Right atrium auricular region (tissue), 2 donors: ENCODE measurements around the gene SLIRP. TPM values are rescaled to one million over a fixed set of nuclear protein-coding genes. Genes with fewer than 3 reads are reported as not detected.
A peak's percentile ranks its signal among the peaks of the same experiment; 100 is the strongest.
"Not testable (repeated sequence)": the region's sequence is repeated elsewhere in the genome, so short reads cannot be mapped to it uniquely, and the experiment has no call there.

Experiments used
- DNase-seq: peaks from one replicate; pipeline ENCODE4 v3.0.0-alpha.2; 2019; ENCODE audit warnings: low spot score
- H3K27ac ChIP-seq, 2 donors: fragments of 200-600 bp; sonication (generic); 1 replicate in 1 of 2; 2 replicates in 1 of 2; pipeline ENCODE4 v1.5.1; 2016 to 2019
- H3K27me3 ChIP-seq, 2 donors: fragments of 200-600 bp; sonication (generic); one replicate each; pipeline versions ENCODE4 v1.5.1 to v1.6.0; 2017 to 2019
- H3K36me3 ChIP-seq: fragments of 200-600 bp; sonication (generic); one replicate; pipeline ENCODE4 v1.5.1; 2016
- H3K4me1 ChIP-seq, 2 donors: fragments of 200-600 bp; sonication (generic); one replicate each; pipeline versions ENCODE4 v1.5.1 to v1.6.0; 2017 to 2019
- H3K4me3 ChIP-seq, 2 donors: fragments of 200-600 bp; sonication (generic); 1 replicate in 1 of 2; 2 replicates in 1 of 2; pipeline ENCODE4 v1.5.1; 2017 to 2019; ENCODE audit warnings: mild to moderate bottlenecking in 1 of 2, moderate library complexity in 1 of 2
- H3K9me3 ChIP-seq, 2 donors: fragments of 200-600 bp; sonication (generic); one replicate each; pipeline ENCODE4 v1.5.1; 2019
- total RNA-seq, 2 donors: library from RNA; depleted of rRNA; stranded (reverse); fragments of >200 nt; gene quantifications; one replicate each; pipeline ENCODE4 v1.1.0, GENCODE V29; 2016
- TF ChIP-seq, protein P1 (sequence below), 2 donors: fragments of 200-600 bp; sonication (generic); IDR thresholded peaks; one replicate each; pipeline ENCODE4 v1.5.1; 2019; ENCODE audit warnings: antibody characterized with exemption in 2 of 2

SLIRP gene
- total RNA-seq, 2 donors from 2014 or later: 271 to 345 TPM

DNA sequence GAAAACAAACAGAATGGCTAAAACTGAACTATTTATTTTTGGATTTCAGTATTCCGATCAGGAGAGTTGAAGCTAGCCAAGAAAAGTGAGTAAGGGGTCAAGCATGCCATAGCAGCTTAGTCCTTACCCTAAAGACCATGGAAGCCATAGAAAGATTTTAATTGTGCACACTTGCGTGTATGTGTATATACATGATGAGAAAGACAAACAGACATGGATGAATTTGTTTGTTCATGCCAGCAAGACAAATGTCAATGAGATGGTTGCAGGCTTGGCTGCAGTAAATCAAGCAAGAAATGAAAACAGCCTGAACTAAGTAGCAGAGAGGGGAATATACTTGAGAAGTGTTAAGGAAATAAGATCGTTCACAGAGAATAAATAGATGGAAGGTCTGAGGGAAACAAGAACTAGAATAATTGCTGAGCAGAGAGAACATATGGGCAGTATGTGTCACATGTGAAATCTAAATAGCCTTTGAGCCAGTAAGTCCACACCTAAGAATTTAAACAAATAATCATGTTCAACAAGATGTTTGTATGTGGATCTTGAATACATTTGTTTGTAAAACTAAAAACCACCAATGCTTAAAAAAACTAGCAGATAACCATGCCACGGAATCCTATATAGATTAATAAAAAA lies 38.3 kb downstream of the SLIRP start:
- no peak for DNase-seq
- no peak overlapping the region for H3K27ac ChIP-seq
- H3K36me3 ChIP-seq: peaks cover 31% of the 10 kb centered on the region
- H3K4me1 ChIP-seq: no peaks in the 10 kb centered on the region
- H3K27me3 ChIP-seq: no peaks in the 10 kb centered on the region
- no peak overlapping the region for H3K4me3 ChIP-seq
- TF ChIP-seq, protein P1, sequence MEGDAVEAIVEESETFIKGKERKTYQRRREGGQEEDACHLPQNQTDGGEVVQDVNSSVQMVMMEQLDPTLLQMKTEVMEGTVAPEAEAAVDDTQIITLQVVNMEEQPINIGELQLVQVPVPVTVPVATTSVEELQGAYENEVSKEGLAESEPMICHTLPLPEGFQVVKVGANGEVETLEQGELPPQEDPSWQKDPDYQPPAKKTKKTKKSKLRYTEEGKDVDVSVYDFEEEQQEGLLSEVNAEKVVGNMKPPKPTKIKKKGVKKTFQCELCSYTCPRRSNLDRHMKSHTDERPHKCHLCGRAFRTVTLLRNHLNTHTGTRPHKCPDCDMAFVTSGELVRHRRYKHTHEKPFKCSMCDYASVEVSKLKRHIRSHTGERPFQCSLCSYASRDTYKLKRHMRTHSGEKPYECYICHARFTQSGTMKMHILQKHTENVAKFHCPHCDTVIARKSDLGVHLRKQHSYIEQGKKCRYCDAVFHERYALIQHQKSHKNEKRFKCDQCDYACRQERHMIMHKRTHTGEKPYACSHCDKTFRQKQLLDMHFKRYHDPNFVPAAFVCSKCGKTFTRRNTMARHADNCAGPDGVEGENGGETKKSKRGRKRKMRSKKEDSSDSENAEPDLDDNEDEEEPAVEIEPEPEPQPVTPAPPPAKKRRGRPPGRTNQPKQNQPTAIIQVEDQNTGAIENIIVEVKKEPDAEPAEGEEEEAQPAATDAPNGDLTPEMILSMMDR (IDR thresholded peaks at IDR 0.05): no peak
- no peaks in the 10 kb centered on the region for H3K9me3 ChIP-seq

DNA sequence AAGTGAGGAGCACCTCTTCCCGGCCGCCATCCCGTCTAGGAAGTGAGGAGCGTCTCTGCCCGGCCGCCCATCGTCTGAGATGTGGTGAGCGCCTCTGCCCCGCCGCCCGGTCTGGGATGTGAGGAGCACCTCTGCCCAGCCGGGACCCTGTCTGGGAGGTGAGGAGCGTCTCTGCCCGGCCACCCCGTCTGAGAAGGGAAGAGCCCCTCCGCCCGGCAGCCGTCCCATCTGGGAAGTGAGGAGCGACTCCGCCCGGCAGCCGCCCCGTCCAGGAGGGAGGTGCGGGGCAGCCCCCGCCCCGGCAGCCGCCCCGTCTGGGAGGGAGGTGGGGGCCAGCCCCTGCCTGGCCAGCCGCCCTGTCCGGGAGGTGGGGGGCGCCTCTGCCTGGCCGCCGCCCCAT lies 39.5 kb downstream of the SLIRP start:
- H3K4me3 ChIP-seq, H3K9me3 ChIP-seq, H3K27ac ChIP-seq, H3K27me3 ChIP-seq, H3K4me1 ChIP-seq, DNase-seq: not testable (repeated sequence)
- H3K36me3 ChIP-seq: peaks cover 35% of the 10 kb centered on the region

DNA sequence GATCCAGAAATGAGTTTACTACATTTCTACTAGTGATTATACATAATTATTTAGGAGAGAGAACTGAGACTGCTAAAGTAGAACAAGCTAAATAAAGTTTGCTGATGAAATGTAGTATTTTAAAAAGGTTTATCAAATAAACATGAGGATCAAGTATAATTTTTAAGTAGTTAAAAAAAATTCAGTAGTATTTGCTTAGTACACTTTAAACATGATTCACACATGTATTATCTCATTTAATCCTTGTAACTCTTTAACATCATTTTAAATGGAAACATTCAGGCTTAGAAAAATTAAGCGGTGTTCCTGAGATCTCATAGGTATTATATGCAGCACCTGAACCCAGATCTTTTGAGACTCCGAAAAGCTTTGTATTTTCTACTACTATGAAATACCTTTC lies 44.4 kb downstream of the SLIRP start:
- TF ChIP-seq, protein P1 (IDR thresholded peaks at IDR 0.05): no peak
- Histone ChIP-seq H3K27me3 (no peaks in the 10 kb centered on the region), H3K9me3 (no peaks in the 10 kb centered on the region), H3K27ac (no peak overlapping the region), H3K4me3 (no peak overlapping the region), H3K4me1 (peaks cover 0 to 27% of the 10 kb centered on the region in 2 donors), H3K36me3 (peaks cover 61% of the 10 kb centered on the region)
- no peak for DNase-seq

DNA sequence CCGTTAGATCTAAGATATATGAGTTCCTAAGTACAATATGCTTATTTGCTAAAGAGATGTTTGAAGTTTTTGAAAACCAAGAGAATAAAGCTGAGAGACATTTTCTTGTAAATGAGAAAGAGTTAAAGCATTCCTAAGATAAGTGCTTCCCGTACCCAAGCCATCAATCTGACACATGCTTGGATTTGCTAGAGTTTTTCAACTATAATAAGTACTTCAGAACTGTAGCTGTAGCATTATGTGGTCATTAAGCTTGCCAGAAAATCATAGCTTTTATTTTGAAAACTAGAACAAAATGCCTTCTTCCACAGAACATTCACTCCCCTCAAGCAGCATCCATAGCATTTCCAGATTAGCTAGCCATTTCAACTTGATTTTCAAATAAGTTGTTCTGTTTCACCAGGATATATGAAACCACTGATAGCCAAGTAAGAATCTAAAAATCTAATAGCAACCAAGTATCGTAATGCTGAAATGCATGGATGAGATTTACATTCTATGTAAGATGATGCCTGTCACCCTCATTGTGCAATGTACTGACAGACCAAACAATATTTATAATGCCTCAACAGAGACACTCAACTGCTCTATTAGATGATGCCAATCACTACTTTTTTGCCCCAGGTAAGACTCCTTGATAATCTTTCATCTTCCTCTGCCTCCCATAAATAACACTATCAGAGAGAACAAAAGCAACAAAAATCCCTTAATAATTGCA lies 45.1 kb downstream of the SLIRP start:
- TF ChIP-seq, protein P1 (IDR thresholded peaks at IDR 0.05): no peak
- Histone ChIP-seq H3K4me3 (no peak overlapping the region), H3K27ac (no peak overlapping the region), H3K27me3 (no peaks in the 10 kb centered on the region), H3K9me3 (no peaks in the 10 kb centered on the region), H3K36me3 (peaks cover 57% of the 10 kb centered on the region), H3K4me1 (peaks cover 0 to 31% of the 10 kb centered on the region in 2 donors)
- no peak for DNase-seq

DNA sequence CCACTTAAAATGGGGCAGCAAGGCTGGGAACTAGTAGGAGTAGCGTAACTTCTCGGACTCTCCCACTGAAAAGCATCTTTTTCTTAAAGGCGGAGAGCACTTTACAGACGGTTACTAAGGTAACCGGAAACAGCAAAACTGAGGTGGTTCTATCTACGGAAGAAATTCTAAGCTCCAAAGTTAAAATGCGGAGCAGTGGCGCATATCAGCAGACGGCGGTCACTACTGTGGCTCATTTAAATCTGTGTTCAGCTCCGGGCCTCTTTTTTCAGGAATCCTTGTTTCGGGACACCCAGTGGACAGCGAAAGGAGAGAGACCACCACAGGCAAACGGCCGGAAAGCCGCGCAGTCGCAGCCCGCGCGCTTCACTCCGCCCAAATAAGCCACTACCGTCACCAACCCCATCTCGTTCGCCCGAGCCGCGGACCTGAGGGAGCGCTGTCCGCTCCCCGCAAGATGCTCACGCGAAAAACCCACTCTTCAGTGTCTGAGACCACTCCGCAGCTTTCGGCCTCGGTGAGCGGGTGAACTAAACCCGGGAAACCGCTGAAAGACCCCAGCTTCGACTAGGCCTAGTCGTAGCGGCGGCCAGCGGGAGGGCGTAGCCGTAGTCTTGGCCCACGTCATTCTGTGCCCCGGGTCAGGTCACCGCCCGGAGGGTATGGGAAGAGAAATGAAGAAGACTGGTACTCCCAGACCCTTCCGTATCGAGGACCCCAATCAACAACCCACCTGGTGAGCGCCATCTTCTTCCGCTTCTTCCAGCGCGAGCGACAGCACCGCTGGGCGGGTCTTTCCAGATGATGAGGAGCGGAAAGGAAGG lies 52.7 kb downstream of the SLIRP start, which contains the start of gene SNW1:
Gene SNW1, minus strand, starts transcription at position 776 of the 824 bp plus-strand sequence. Its CDS starts 29 bp downstream, at position 747.
- TF ChIP-seq, protein P1 (IDR thresholded peaks at IDR 0.05): no peak
- Histone ChIP-seq H3K4me1 (peaks cover 0 to 44% of the 10 kb centered on the region in 2 donors), H3K4me3 (peak within 1 kb of the TSS; percentile 81 to 92), H3K36me3 (peaks cover 5% of the 10 kb centered on the region), H3K27me3 (no peaks in the 10 kb centered on the region), H3K27ac (peak within 1 kb of the TSS; percentile 92 to 97), H3K9me3 (no peaks in the 10 kb centered on the region)
- peak; percentile 97 for DNase-seq
